Liver (tissue), 9 donors: Measurements from ENCODE around the gene ZFHX2. TPM values are rescaled to one million over a fixed set of nuclear protein-coding genes. Genes with fewer than 3 reads are reported as not detected.

Experiments used
- DNase-seq: peaks from one replicate; pipeline ENCODE4 v3.0.0-alpha.2; 2017; ENCODE audit warnings: low spot score
- H3K27ac ChIP-seq, 2 donors: one replicate each; pipeline ENCODE4 v1.7.0; 2013; ENCODE audit warnings: inconsistent platforms in 2 of 2, low read length in 2 of 2, control low read depth in 1 of 2, low read depth in 1 of 2, mild to moderate bottlenecking in 1 of 2
- H3K27me3 ChIP-seq, 4 donors: one replicate each; pipeline versions ENCODE4 v1.6.1 to v1.7.0; 2013; ENCODE audit warnings: low read length in 3 of 4, inconsistent platforms in 1 of 4, mild to moderate bottlenecking in 1 of 4, moderate library complexity in 1 of 4; ENCODE audit not compliant: control insufficient read depth in 4 of 4, insufficient read depth in 4 of 4
- H3K36me3 ChIP-seq, 4 donors: one replicate each; pipeline versions ENCODE4 v1.6.1 to v1.7.0; 2013; ENCODE audit warnings: low read length in 3 of 4, mild to moderate bottlenecking in 3 of 4, low read depth in 1 of 4, moderate library complexity in 1 of 4; ENCODE audit not compliant: control insufficient read depth in 4 of 4, insufficient read depth in 3 of 4
- H3K4me1 ChIP-seq, 4 donors: one replicate each; pipeline versions ENCODE4 v1.6.1 to v1.7.0; 2013; ENCODE audit warnings: low read length in 3 of 4, mild to moderate bottlenecking in 3 of 4, moderate library complexity in 1 of 4; ENCODE audit not compliant: control insufficient read depth in 4 of 4, insufficient read depth in 4 of 4
- H3K4me3 ChIP-seq, 3 donors: one replicate each; pipeline versions ENCODE4 v1.6.1 to v1.7.0; 2013; ENCODE audit warnings: low read length in 3 of 3, control low read depth in 1 of 3, low read depth in 1 of 3, mild to moderate bottlenecking in 1 of 3
- H3K9ac ChIP-seq, 2 donors: one replicate each; pipeline ENCODE4 v1.7.0; 2013; ENCODE audit warnings: low read length in 2 of 2, mild to moderate bottlenecking in 2 of 2, moderate library complexity in 2 of 2, control low read depth in 1 of 2, low read depth in 1 of 2
- H3K9me3 ChIP-seq, 4 donors: one replicate each; pipeline versions ENCODE4 v1.6.1 to v1.7.0; 2013; ENCODE audit warnings: low read length in 3 of 4; ENCODE audit not compliant: control insufficient read depth in 4 of 4
- EGR1 ChIP-seq, 2 donors: IDR thresholded peaks; 2 replicates each; pipeline ENCODE4 v1.6.1; 2016 to 2018; ENCODE audit warnings: antibody characterized with exemption in 2 of 2, low read depth in 2 of 2
- FOXA1 ChIP-seq: IDR thresholded peaks from 2 replicates; pipeline ENCODE4 v1.6.1; 2016; ENCODE audit warnings: antibody characterized with exemption
- FOXA2 ChIP-seq: IDR thresholded peaks from 2 replicates; pipeline ENCODE4 v1.6.1; 2016; ENCODE audit warnings: antibody characterized with exemption
- GABPA ChIP-seq, 2 donors: IDR thresholded peaks in 1 of 2; conservative IDR thresholded peaks in 1 of 2; 2 replicates each; pipeline ENCODE4 v1.6.1; 2016; ENCODE audit warnings: antibody characterized with exemption in 2 of 2, mild to moderate bottlenecking in 1 of 2, moderate library complexity in 1 of 2
- HNF4A ChIP-seq, 2 donors: conservative IDR thresholded peaks; 2 replicates each; pipeline ENCODE4 v1.6.1; 2016; ENCODE audit warnings: antibody characterized with exemption in 2 of 2, mild to moderate bottlenecking in 2 of 2
- HNF4G ChIP-seq: IDR thresholded peaks from 2 replicates; pipeline ENCODE4 v1.6.1; 2016; ENCODE audit warnings: antibody characterized with exemption
- JUND ChIP-seq, 2 donors: IDR thresholded peaks; 2 replicates each; pipeline ENCODE4 v1.6.1; 2016; ENCODE audit warnings: antibody characterized with exemption in 2 of 2
- NR2F2 ChIP-seq: IDR thresholded peaks from 2 replicates; pipeline ENCODE4 v1.6.1; 2016; ENCODE audit warnings: antibody characterized with exemption
- RAD21 ChIP-seq, 2 donors: IDR thresholded peaks; 2 replicates each; pipeline ENCODE4 v1.6.1; 2016; ENCODE audit warnings: antibody characterized with exemption in 2 of 2, mild to moderate bottlenecking in 2 of 2
- REST ChIP-seq: IDR thresholded peaks from 2 replicates; pipeline ENCODE4 v1.6.1; 2016; ENCODE audit warnings: antibody characterized with exemption, mild to moderate bottlenecking
- RXRA ChIP-seq, 2 donors: IDR thresholded peaks; 2 replicates each; pipeline ENCODE4 v1.6.1; 2017 to 2018; ENCODE audit warnings: antibody characterized with exemption in 2 of 2, mild to moderate bottlenecking in 1 of 2
- SP1 ChIP-seq: IDR thresholded peaks from 2 replicates; pipeline ENCODE4 v1.6.1; 2018; ENCODE audit warnings: antibody characterized with exemption, mild to moderate bottlenecking
- TAF1 ChIP-seq: conservative IDR thresholded peaks from 2 replicates; pipeline ENCODE4 v1.6.1; 2016; ENCODE audit warnings: antibody characterized with exemption, mild to moderate bottlenecking
- YY1 ChIP-seq: IDR thresholded peaks from 2 replicates; pipeline ENCODE4 v1.6.1; 2016; ENCODE audit warnings: antibody characterized with exemption, mild to moderate bottlenecking
- WGBS: extraction: QIAGEN DNeasy Blood & Tissue Kit; methylation state at CpG from one replicate; pipeline ENCODE4 v1.1.7; 2013; 5-methylcytosine and 5-hydroxymethylcytosine counted together
- polyA plus RNA-seq, 2 donors: library from polyadenylated mRNA; stranded (reverse) in 1 of 2; unstranded in 1 of 2; fragments of 200-250 nt in 1 of 2; fragments of >200 nt in 1 of 2; fragmentation: Nextera tagmentation in 1 of 2; extraction: Ambion mirVana in 1 of 2; gene quantifications; one replicate each; pipeline versions ENCODE4 v1.2.1 to v1.2.3, GENCODE V29; 2013 to 2015
- total RNA-seq, 2 donors: library from RNA; depleted of rRNA; stranded (reverse); fragments of >200 nt; gene quantifications; one replicate each; pipeline ENCODE4 v1.2.3, GENCODE V29; 2014
- TF ChIP-seq, protein P1 (sequence below): IDR thresholded peaks from 2 replicates; pipeline ENCODE4 v1.6.1; 2016; ENCODE audit warnings: antibody characterized with exemption
- TF ChIP-seq, protein P2 (sequence below): IDR thresholded peaks from 2 replicates; pipeline ENCODE4 v1.6.1; 2016; ENCODE audit warnings: antibody characterized with exemption
- donor health status: healthy.
- donor health status: healthy.
- donor health status: healthy.
- donor health status: healthy.
- donor health status: healthy.

The ZFHX2 gene
- total and polyA plus RNA-seq, 4 donors = 0.06 to 0.14 (median 0.10) TPM

GRCh38 chr14:23532658-23533057 is 18.9 kb downstream of the ZFHX2 start:
- H3K9ac ChIP-seq = no peak overlapping the region
- H3K27me3 ChIP-seq = no peaks in the 10 kb centered on the region
- H3K4me1 ChIP-seq = no peaks in the 10 kb centered on the region
- H3K4me3 ChIP-seq = no peak overlapping the region
- H3K9me3 ChIP-seq = no peaks in the 10 kb centered on the region
- TF ChIP-seq RXRA (IDR thresholded peaks at IDR 0.05) = no peak
- no peak for TF ChIP-seq FOXA2
- no peak for TF ChIP-seq NR2F2
- no peak for TF ChIP-seq GABPA (IDR thresholded peaks at IDR 0.05 in 1 of 2, conservative IDR thresholded peaks at IDR 0.05 in 1 of 2)
- TF ChIP-seq, protein P1, sequence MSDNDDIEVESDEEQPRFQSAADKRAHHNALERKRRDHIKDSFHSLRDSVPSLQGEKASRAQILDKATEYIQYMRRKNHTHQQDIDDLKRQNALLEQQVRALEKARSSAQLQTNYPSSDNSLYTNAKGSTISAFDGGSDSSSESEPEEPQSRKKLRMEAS = no peak
- no peak for TF ChIP-seq HNF4G
- TF ChIP-seq FOXA1 = no peak
- no peak for TF ChIP-seq TAF1
- TF ChIP-seq EGR1 (IDR thresholded peaks at IDR 0.05; ENCODE audit: low read depth in 2 of 2) = no peak
- TF ChIP-seq HNF4A (conservative IDR thresholded peaks at IDR 0.05) = no peak
- H3K27ac ChIP-seq = no peak overlapping the region
- WGBS = 96% methylated on average over 7 of the region's 7 CpGs
- DNase-seq = no peak
- H3K36me3 ChIP-seq = no peaks in the 10 kb centered on the region

DNA sequence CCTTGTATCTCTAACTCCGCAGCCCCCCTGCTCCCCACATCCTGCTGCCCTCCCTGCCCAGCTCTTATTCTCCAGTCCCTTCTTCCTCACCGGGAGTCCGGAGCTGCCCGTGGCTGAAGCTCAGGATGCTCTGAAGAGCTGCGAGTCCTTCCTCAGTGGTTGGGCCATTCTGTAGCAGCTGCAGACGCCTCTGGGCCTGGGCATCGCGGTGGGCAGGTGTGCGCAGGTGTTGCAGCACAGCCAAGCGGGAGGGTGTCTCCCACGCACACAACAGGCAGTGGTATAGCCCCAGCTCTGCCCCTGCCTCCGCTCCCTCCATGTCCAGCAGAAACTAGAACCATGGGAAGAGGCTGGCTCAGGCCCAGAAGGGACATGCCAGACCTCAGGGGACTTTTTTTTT is 20.2 kb downstream of the ZFHX2 start:
- TF ChIP-seq RAD21 (IDR thresholded peaks at IDR 0.05) = no peak
- no peak for TF ChIP-seq JUND (IDR thresholded peaks at IDR 0.05)
- TF ChIP-seq, protein P1 = no peak
- no peak for TF ChIP-seq TAF1
- TF ChIP-seq YY1 = no peak
- TF ChIP-seq GABPA (IDR thresholded peaks at IDR 0.05 in 1 of 2, conservative IDR thresholded peaks at IDR 0.05 in 1 of 2) = no peak
- TF ChIP-seq, protein P2, sequence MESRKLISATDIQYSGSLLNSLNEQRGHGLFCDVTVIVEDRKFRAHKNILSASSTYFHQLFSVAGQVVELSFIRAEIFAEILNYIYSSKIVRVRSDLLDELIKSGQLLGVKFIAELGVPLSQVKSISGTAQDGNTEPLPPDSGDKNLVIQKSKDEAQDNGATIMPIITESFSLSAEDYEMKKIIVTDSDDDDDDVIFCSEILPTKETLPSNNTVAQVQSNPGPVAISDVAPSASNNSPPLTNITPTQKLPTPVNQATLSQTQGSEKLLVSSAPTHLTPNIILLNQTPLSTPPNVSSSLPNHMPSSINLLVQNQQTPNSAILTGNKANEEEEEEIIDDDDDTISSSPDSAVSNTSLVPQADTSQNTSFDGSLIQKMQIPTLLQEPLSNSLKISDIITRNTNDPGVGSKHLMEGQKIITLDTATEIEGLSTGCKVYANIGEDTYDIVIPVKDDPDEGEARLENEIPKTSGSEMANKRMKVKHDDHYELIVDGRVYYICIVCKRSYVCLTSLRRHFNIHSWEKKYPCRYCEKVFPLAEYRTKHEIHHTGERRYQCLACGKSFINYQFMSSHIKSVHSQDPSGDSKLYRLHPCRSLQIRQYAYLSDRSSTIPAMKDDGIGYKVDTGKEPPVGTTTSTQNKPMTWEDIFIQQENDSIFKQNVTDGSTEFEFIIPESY = no peak
- no peak for TF ChIP-seq HNF4G
- no peak for TF ChIP-seq FOXA2
- no peak for TF ChIP-seq SP1
- no peaks in the 10 kb centered on the region for H3K4me1 ChIP-seq
- no peak overlapping the region for H3K27ac ChIP-seq
- no peak for DNase-seq
- H3K9me3 ChIP-seq = no peaks in the 10 kb centered on the region
- H3K9ac ChIP-seq = no peak overlapping the region
- H3K27me3 ChIP-seq = no peaks in the 10 kb centered on the region
- WGBS = 91% methylated on average over 12 of the region's 12 CpGs
- H3K4me3 ChIP-seq = no peak overlapping the region
- H3K36me3 ChIP-seq = no peaks in the 10 kb centered on the region

GRCh38 chr14:23530375-23531055 is 21.1 kb downstream of the ZFHX2 start:
- no peaks in the 10 kb centered on the region for H3K4me1 ChIP-seq
- H3K27me3 ChIP-seq = no peaks in the 10 kb centered on the region
- no peaks in the 10 kb centered on the region for H3K36me3 ChIP-seq
- no peak overlapping the region for H3K27ac ChIP-seq
- no peak for TF ChIP-seq RXRA (IDR thresholded peaks at IDR 0.05)
- TF ChIP-seq GABPA (IDR thresholded peaks at IDR 0.05 in 1 of 2, conservative IDR thresholded peaks at IDR 0.05 in 1 of 2) = no peak
- no peak for TF ChIP-seq TAF1
- TF ChIP-seq HNF4A (conservative IDR thresholded peaks at IDR 0.05) = no peak
- TF ChIP-seq REST = no peak
- no peak for TF ChIP-seq FOXA1
- no peak for TF ChIP-seq HNF4G
- no peak for TF ChIP-seq NR2F2
- TF ChIP-seq, protein P2 = no peak
- TF ChIP-seq YY1 = no peak
- no peak for TF ChIP-seq SP1
- 82% methylated on average over 10 of the region's 10 CpGs for WGBS
- H3K9ac ChIP-seq = no peak overlapping the region
- no peaks in the 10 kb centered on the region for H3K9me3 ChIP-seq
- DNase-seq = no peak
- no peak overlapping the region for H3K4me3 ChIP-seq
